HepG2 (cell line): ENCODE data around the gene C20orf96. TPM values are rescaled to one million over a fixed set of nuclear protein-coding genes. Genes with fewer than 3 reads are reported as not detected.
A peak's percentile ranks its signal among the peaks of the same experiment; 100 is the strongest.

Experiments
- AGO1 ChIP-seq: fragments of 200-400 bp; formaldehyde crosslinking; IDR thresholded peaks from 2 replicates; pipeline ENCODE4 v1.6.1; 2017; ENCODE audit warnings: mild to moderate bottlenecking, low read depth, low read length, moderate library complexity; ENCODE audit not compliant: poor library complexity, severe bottlenecking
- CHCHD3 ChIP-seq: sonication (generic); formaldehyde crosslinking; IDR thresholded peaks from 2 replicates; pipeline ENCODE4 v1.8.0; 2022; ENCODE audit warnings: mild to moderate bottlenecking, missing genetic modification reagents, moderate library complexity
- DR1 ChIP-seq: sonication (generic); formaldehyde crosslinking; IDR thresholded peaks from 2 replicates; pipeline ENCODE4 v1.8.0; 2021; ENCODE audit warnings: mild to moderate bottlenecking, missing genetic modification reagents, inconsistent platforms
- MBNL3 ChIP-seq: fragments of 250-450 bp; sonication (Bioruptor Pico); conservative IDR thresholded peaks from 2 replicates; pipeline ENCODE4 v1.8.0; 2022; ENCODE audit warnings: mild to moderate bottlenecking, inconsistent platforms
- MXI1 ChIP-seq: IDR thresholded peaks from 3 replicates; pipeline ENCODE4 v1.6.1; 2012; ENCODE audit warnings: low read depth, low read length, inconsistent platforms, borderline replicate concordance
- RAD21 ChIP-seq: fragments of 450-650 bp; formaldehyde crosslinking; IDR thresholded peaks from 2 replicates; pipeline ENCODE4 v1.5.0; 2020; ENCODE audit warnings: mild to moderate bottlenecking
- RBFOX2 ChIP-seq: fragments of 200-400 bp; formaldehyde crosslinking; IDR thresholded peaks from 2 replicates; pipeline ENCODE4 v1.6.1; 2017; ENCODE audit warnings: low read depth, mild to moderate bottlenecking, low read length
- SALL2 ChIP-seq: sonication (generic); formaldehyde crosslinking; IDR thresholded peaks from 2 replicates; pipeline ENCODE4 v1.8.1; 2023; ENCODE audit warnings: mild to moderate bottlenecking, missing genetic modification reagents, inconsistent platforms
- SETDB1 ChIP-seq: sonication (generic); formaldehyde crosslinking; IDR thresholded peaks from 2 replicates; pipeline ENCODE4 v1.5.1; 2020; ENCODE audit warnings: missing genetic modification reagents, mild to moderate bottlenecking, borderline replicate concordance
- ZBTB3 ChIP-seq: sonication (generic); formaldehyde crosslinking; IDR thresholded peaks from 2 replicates; pipeline ENCODE4 v1.4.0; 2020; ENCODE audit warnings: low read depth, mild to moderate bottlenecking, moderate library complexity, missing genetic modification reagents, borderline replicate concordance
- ZBTB7B ChIP-seq: sonication (generic); formaldehyde crosslinking; IDR thresholded peaks from 2 replicates; pipeline ENCODE4 v1.4.0; 2020; ENCODE audit warnings: missing genetic modification reagents
- ZBTB8A ChIP-seq: sonication (generic); formaldehyde crosslinking; IDR thresholded peaks from 2 replicates; pipeline ENCODE4 v1.4.0; 2020; ENCODE audit warnings: mild to moderate bottlenecking, low read depth, missing genetic modification reagents, borderline replicate concordance
- ZNF260 ChIP-seq: sonication (generic); formaldehyde crosslinking; IDR thresholded peaks from 2 replicates; pipeline ENCODE4 v1.4.0; 2020; ENCODE audit warnings: missing genetic modification reagents, low read depth, mild to moderate bottlenecking, borderline replicate concordance
- ZNF329 ChIP-seq: sonication (generic); formaldehyde crosslinking; IDR thresholded peaks from 2 replicates; pipeline ENCODE4 v1.9.0; 2021; ENCODE audit warnings: low read depth, mild to moderate bottlenecking, missing genetic modification reagents
- ZNF446 ChIP-seq: sonication (generic); formaldehyde crosslinking; IDR thresholded peaks from 2 replicates; pipeline ENCODE4 v1.5.0; 2020; ENCODE audit warnings: mild to moderate bottlenecking, missing genetic modification reagents
- ZNF660 ChIP-seq: sonication (generic); formaldehyde crosslinking; IDR thresholded peaks from 2 replicates; pipeline ENCODE4 v1.5.1; 2020; ENCODE audit warnings: mild to moderate bottlenecking, low read depth, missing genetic modification reagents, borderline replicate concordance
- ZNF737 ChIP-seq: sonication (generic); formaldehyde crosslinking; IDR thresholded peaks from 2 replicates; pipeline ENCODE4 v1.5.0; 2020; ENCODE audit warnings: missing genetic modification reagents, mild to moderate bottlenecking, borderline replicate concordance
- polyA plus RNA-seq, 8 experiments: library from polyadenylated mRNA; depleted of rRNA in 3 of 8; stranded (reverse) in 7 of 8; unstranded in 1 of 8; fragments of >200 nt; fragmentation: Illumina TruSeq in 4 of 8; extraction: Trizol in 4 of 8; gene quantifications; 2 replicates each; pipeline versions ENCODE4 v1.2.1 to v1.2.3, GENCODE V29; 2011 to 2016; ENCODE audit warnings: low read depth in 4 of 8, missing spikeins in 1 of 8, mixed read lengths in 1 of 8; ENCODE audit not compliant: insufficient read depth in 1 of 8
- total RNA-seq, 5 experiments: library from RNA; depleted of rRNA; stranded (reverse); fragments of >200 nt; fragmentation: Illumina TruSeq; extraction: Trizol; gene quantifications; 2 replicates each; pipeline ENCODE4 v1.2.3, GENCODE V29; 2016; ENCODE audit warnings: low read depth in 1 of 5
- TF ChIP-seq, protein P1 (sequence below): sonication (generic); formaldehyde crosslinking; IDR thresholded peaks from 2 replicates; pipeline ENCODE4 v1.8.1; 2023; ENCODE audit warnings: mild to moderate bottlenecking, missing genetic modification reagents
- TF ChIP-seq, protein P2 (sequence below): IDR thresholded peaks from 2 replicates; pipeline ENCODE4 v1.6.1; 2016; ENCODE audit warnings: missing compliant biosample characterization, missing genetic modification reagents, borderline replicate concordance
- TF ChIP-seq, protein P3 (sequence below): sonication (generic); formaldehyde crosslinking; IDR thresholded peaks from 2 replicates; pipeline ENCODE4 v1.5.1; 2020; ENCODE audit warnings: mild to moderate bottlenecking, moderate library complexity, missing genetic modification reagents
- TF ChIP-seq, protein P4 (sequence below): sonication (generic); formaldehyde crosslinking; conservative IDR thresholded peaks from 2 replicates; pipeline ENCODE4 v1.8.0; 2022; ENCODE audit warnings: missing genetic modification reagents

The C20orf96 gene
- total and polyA plus RNA-seq, 2 of the 13 experiments (the other 11 are each of a cell fraction or from before 2014, with no cell fraction given), result 3.8 to 20.6 TPM

DNA sequence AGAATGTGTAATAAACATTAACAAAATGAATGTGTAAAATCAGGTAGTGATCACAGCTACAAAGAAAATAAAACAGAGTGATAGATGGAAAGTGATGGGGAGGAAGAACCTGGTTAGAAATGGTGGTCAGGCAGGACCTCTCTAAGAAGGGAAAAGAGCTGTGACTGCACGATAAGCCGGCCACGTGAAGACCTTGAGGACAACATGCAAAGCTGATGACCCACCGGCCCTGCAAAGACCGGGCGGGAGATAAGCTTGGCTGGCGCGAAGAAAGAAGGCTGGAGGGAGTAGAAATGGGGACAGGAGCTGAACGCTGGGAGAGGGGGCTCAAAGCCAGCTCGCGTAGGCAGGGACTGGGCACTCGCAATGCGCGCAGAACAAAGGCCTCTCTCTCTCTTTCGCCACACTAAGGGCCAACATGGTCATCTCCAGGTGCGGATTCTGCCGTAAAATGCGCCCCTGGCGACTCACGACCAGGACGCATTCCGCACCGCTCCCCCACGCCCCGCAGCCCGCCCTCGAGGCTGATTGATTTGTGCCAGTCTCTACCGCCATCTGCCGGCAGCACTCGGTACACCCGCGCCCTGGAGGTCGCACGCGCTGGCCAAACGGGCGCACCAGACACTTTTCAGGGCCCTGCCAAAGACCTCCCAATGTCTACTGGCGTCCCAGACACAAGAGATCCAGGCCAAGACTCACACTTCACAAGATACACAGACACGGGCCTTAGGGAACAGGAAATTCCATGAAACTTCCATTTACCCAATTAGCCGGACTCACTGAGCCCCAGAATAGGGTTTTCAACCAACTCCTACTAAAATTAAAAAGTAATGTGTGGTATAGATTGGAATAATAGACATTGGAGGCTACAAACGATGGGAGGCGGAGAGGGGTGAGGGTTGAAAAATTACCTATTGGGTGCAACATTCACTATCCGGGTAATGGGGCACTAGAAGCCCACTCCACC lies 23.7 kb downstream of the C20orf96 start (continued):
- TF ChIP-seq ZBTB3 (CRISPR knock-in tag) (peak; percentile 38; the same call in 1 of the 2 replicates), SETDB1 (CRISPR knock-in tag) (no peak), RAD21 (CRISPR knock-in tag) (peak; percentile 99), ZNF737 (CRISPR knock-in tag) (peak; percentile 45; the same call in 1 of the 2 replicates), ZBTB7B (CRISPR knock-in tag) (peak; percentile 94), ZNF446 (CRISPR knock-in tag) (peak; percentile 97), ZBTB8A (peak; percentile 87), SALL2 (CRISPR knock-in tag) (peak; percentile 97), ZNF260 (CRISPR knock-in tag) (no peak), MXI1 (peak; percentile 78; the same call in 2 of the 3 replicates), MBNL3 (CRISPR knock-in tag) (no peak), RBFOX2 (peak; percentile 67), ZNF660 (0 out of 2 replicates have a peak, but pooled peaks have one; percentile 28), DR1 (CRISPR knock-in tag) (peak; percentile 73; the same call in 1 of the 2 replicates), ZNF329 (CRISPR knock-in tag) (peak; percentile 82; the same call in 1 of the 2 replicates), CHCHD3 (peak; percentile 95; the same call in 1 of the 2 replicates), AGO1 (peak; percentile 89)
- TF ChIP-seq, protein P1, sequence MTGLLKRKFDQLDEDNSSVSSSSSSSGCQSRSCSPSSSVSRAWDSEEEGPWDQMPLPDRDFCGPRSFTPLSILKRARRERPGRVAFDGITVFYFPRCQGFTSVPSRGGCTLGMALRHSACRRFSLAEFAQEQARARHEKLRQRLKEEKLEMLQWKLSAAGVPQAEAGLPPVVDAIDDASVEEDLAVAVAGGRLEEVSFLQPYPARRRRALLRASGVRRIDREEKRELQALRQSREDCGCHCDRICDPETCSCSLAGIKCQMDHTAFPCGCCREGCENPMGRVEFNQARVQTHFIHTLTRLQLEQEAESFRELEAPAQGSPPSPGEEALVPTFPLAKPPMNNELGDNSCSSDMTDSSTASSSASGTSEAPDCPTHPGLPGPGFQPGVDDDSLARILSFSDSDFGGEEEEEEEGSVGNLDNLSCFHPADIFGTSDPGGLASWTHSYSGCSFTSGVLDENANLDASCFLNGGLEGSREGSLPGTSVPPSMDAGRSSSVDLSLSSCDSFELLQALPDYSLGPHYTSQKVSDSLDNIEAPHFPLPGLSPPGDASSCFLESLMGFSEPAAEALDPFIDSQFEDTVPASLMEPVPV, result peak; percentile 98
- TF ChIP-seq, protein P2, sequence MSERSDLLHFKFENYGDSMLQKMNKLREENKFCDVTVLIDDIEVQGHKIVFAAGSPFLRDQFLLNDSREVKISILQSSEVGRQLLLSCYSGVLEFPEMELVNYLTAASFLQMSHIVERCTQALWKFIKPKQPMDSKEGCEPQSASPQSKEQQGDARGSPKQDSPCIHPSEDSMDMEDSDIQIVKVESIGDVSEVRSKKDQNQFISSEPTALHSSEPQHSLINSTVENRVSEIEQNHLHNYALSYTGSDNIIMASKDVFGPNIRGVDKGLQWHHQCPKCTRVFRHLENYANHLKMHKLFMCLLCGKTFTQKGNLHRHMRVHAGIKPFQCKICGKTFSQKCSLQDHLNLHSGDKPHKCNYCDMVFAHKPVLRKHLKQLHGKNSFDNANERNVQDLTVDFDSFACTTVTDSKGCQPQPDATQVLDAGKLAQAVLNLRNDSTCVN (CRISPR knock-in tag), result peak; percentile 81
- TF ChIP-seq, protein P3, sequence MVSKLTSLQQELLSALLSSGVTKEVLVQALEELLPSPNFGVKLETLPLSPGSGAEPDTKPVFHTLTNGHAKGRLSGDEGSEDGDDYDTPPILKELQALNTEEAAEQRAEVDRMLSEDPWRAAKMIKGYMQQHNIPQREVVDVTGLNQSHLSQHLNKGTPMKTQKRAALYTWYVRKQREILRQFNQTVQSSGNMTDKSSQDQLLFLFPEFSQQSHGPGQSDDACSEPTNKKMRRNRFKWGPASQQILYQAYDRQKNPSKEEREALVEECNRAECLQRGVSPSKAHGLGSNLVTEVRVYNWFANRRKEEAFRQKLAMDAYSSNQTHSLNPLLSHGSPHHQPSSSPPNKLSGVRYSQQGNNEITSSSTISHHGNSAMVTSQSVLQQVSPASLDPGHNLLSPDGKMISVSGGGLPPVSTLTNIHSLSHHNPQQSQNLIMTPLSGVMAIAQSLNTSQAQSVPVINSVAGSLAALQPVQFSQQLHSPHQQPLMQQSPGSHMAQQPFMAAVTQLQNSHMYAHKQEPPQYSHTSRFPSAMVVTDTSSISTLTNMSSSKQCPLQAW (CRISPR knock-in tag), result peak; percentile 92
- TF ChIP-seq, protein P4, sequence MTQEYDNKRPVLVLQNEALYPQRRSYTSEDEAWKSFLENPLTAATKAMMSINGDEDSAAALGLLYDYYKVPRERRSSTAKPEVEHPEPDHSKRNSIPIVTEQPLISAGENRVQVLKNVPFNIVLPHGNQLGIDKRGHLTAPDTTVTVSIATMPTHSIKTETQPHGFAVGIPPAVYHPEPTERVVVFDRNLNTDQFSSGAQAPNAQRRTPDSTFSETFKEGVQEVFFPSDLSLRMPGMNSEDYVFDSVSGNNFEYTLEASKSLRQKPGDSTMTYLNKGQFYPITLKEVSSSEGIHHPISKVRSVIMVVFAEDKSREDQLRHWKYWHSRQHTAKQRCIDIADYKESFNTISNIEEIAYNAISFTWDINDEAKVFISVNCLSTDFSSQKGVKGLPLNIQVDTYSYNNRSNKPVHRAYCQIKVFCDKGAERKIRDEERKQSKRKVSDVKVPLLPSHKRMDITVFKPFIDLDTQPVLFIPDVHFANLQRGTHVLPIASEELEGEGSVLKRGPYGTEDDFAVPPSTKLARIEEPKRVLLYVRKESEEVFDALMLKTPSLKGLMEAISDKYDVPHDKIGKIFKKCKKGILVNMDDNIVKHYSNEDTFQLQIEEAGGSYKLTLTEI (CRISPR knock-in tag), result no peak
